ENCODE data around the gene DPP4. TPM values are rescaled to one million over a fixed set of nuclear protein-coding genes. Genes with fewer than 3 reads are reported as not detected.
A peak's percentile ranks its signal among the peaks of the same experiment; 100 is the strongest.

DPP4 gene
- total RNA-seq, 1 experiment from 2014 or later, result 0.80 TPM

DNA sequence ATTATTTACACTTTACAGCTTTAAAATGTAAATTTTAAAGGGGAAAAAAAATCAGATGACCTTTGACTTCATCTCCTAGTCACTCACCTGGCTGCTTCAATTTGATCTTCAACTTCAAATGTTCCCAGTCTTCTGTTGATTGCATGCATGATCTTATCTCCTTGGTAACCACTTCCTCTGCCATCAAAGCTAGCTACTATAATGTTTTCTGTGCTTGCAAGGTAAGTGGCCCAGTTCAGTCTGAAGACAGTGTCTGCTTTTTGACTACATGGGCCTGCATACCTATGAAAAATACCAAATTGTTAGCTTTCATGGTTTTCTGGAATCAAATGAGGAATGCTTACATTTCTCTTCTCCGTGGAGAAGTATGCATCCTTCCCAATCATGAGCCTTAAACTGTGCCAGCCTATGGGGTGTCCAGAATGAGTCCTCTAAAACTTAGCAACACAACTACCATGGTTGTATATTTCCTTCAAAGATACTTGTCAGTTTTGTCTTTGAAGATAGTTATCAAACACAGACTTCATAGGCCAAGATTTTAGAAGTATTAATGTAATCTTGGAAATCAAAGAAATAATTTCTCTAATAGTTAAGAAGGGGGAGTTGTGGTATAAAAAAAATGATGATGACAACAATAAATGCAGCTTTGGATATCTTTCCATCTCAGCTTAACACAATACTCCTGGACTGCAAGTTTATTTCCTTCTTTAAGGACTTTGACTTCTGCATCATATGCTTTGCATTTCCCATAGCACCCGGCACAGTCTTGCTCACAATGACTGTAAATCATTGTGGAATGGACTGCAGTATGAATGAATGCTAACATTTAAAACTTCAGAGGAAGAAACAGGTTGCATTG is 62.1 kb downstream of the DPP4 start:
- Histone ChIP-seq H3K27ac (ENCODE audit: low read depth, low read length, poor library complexity, severe bottlenecking) (no peak overlapping the region), H3K4me3 (ENCODE audit: low read depth, low read length, poor library complexity, severe bottlenecking) (no peak overlapping the region), H3K36me3 (ENCODE audit: insufficient read depth, low read length, poor library complexity, severe bottlenecking) (no peaks in the 10 kb centered on the region), H3K4me1 (ENCODE audit: insufficient read depth, low read length, poor library complexity, severe bottlenecking) (no peaks in the 10 kb centered on the region), H3K27me3 (replicated peaks; ENCODE audit: insufficient read depth, low read depth, low read length, poor library complexity) (peaks cover 12% of the 10 kb centered on the region), H3K9me3 (ENCODE audit: low read depth, low read length, poor library complexity, severe bottlenecking) (no peaks in the 10 kb centered on the region)
- BruUV-seq (replicated peaks), result no TSS peak
- ChIA-PET POLR2A (ENCODE audit: low non-redundant PET) (no interaction called here), CTCF (no interaction called here)
- TF ChIP-seq, protein P1, sequence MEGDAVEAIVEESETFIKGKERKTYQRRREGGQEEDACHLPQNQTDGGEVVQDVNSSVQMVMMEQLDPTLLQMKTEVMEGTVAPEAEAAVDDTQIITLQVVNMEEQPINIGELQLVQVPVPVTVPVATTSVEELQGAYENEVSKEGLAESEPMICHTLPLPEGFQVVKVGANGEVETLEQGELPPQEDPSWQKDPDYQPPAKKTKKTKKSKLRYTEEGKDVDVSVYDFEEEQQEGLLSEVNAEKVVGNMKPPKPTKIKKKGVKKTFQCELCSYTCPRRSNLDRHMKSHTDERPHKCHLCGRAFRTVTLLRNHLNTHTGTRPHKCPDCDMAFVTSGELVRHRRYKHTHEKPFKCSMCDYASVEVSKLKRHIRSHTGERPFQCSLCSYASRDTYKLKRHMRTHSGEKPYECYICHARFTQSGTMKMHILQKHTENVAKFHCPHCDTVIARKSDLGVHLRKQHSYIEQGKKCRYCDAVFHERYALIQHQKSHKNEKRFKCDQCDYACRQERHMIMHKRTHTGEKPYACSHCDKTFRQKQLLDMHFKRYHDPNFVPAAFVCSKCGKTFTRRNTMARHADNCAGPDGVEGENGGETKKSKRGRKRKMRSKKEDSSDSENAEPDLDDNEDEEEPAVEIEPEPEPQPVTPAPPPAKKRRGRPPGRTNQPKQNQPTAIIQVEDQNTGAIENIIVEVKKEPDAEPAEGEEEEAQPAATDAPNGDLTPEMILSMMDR (conservative IDR thresholded peaks at IDR 0.05; ENCODE audit: low read depth, low read length), result no peak
- no peak for TF ChIP-seq EZH2 (IDR thresholded peaks at IDR 0.05; ENCODE audit: borderline replicate concordance, low read depth, low read length, poor library complexity, severe bottlenecking)
- intact Hi-C loops (cut with micrococcal nuclease; ENCODE audit: unreplicated experiment), result no loop called here
- no peak for DNase-seq (ENCODE audit: low spot score)

DNA sequence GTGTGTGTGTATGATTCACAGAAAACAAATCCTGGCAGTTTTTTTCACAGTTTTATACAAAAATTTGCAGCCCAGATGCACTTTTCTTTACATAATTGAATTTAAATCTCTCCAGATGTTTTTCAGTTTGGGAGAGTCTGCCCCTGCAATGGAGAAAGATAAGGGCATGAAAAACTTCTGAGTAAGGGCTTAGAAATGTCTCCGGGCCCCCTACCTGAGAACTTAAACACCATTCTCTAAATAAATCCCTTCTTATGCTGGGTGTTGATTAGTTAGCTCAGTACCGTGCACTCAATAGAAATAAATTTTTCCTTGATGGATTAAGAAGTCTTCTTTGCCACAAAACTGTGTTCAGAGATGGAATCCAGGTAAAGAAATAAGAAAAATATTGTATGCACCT is 64.5 kb downstream of the DPP4 start:
- intact Hi-C loops (cut with micrococcal nuclease; ENCODE audit: unreplicated experiment), result loop anchor here (5.0 to 10.0 kb wide), 2 partner anchors 113 to 295 kb away; no protein-coding TSS in a partner anchor
- CTCF ChIA-PET, result no interaction called here

GRCh38 chr2:162007447-162008040 is 66.5 kb downstream of the DPP4 start:
- H3K27ac ChIP-seq (ENCODE audit: low read depth, low read length, poor library complexity, severe bottlenecking), result no peak overlapping the region
- H3K4me1 ChIP-seq (ENCODE audit: insufficient read depth, low read length, poor library complexity, severe bottlenecking), result no peaks in the 10 kb centered on the region
- intact Hi-C loops (cut with micrococcal nuclease; ENCODE audit: unreplicated experiment), result loop anchor here (5.0 to 10.0 kb wide), 2 partner anchors 115 to 297 kb away; no protein-coding TSS in a partner anchor
- no peaks in the 10 kb centered on the region for H3K36me3 ChIP-seq (ENCODE audit: insufficient read depth, low read length, poor library complexity, severe bottlenecking)
- no peaks in the 10 kb centered on the region for H3K27me3 ChIP-seq (replicated peaks; ENCODE audit: insufficient read depth, low read depth, low read length, poor library complexity)
- TF ChIP-seq, protein P1 (conservative IDR thresholded peaks at IDR 0.05; ENCODE audit: low read depth, low read length), result peak; percentile 73
- TF ChIP-seq EZH2 (IDR thresholded peaks at IDR 0.05; ENCODE audit: borderline replicate concordance, low read depth, low read length, poor library complexity, severe bottlenecking), result no peak
- BruUV-seq (replicated peaks), result no TSS peak
- H3K4me3 ChIP-seq (ENCODE audit: low read depth, low read length, poor library complexity, severe bottlenecking), result no peak overlapping the region
- ChIA-PET CTCF (no interaction called here), POLR2A (ENCODE audit: low non-redundant PET) (no interaction called here)
- peak; percentile 16 for DNase-seq (ENCODE audit: low spot score)
- H3K9me3 ChIP-seq (ENCODE audit: low read depth, low read length, poor library complexity, severe bottlenecking), result no peaks in the 10 kb centered on the region

More for the DNA sequence above, 64.5 kb downstream of the DPP4 start:
- Histone ChIP-seq H3K27ac (ENCODE audit: low read depth, low read length, poor library complexity, severe bottlenecking) (no peak overlapping the region), H3K36me3 (ENCODE audit: insufficient read depth, low read length, poor library complexity, severe bottlenecking) (no peaks in the 10 kb centered on the region), H3K27me3 (replicated peaks; ENCODE audit: insufficient read depth, low read depth, low read length, poor library complexity) (peaks cover 6% of the 10 kb centered on the region), H3K4me1 (ENCODE audit: insufficient read depth, low read length, poor library complexity, severe bottlenecking) (no peaks in the 10 kb centered on the region), H3K9me3 (ENCODE audit: low read depth, low read length, poor library complexity, severe bottlenecking) (no peaks in the 10 kb centered on the region), H3K4me3 (ENCODE audit: low read depth, low read length, poor library complexity, severe bottlenecking) (no peak overlapping the region)
- DNase-seq (ENCODE audit: low spot score), result no peak
- TF ChIP-seq EZH2 (IDR thresholded peaks at IDR 0.05; ENCODE audit: borderline replicate concordance, low read depth, low read length, poor library complexity, severe bottlenecking), result no peak
- TF ChIP-seq, protein P1 (conservative IDR thresholded peaks at IDR 0.05; ENCODE audit: low read depth, low read length), result no peak
- BruUV-seq (replicated peaks), result no TSS peak
- POLR2A ChIA-PET (ENCODE audit: low non-redundant PET), result no interaction called here

All from A673 (cell line).